ENCODE measurements around the gene EDN2. TPM values are rescaled to one million over a fixed set of nuclear protein-coding genes. Genes with fewer than 3 reads are reported as not detected.
A peak's percentile ranks its signal among the peaks of the same experiment; 100 is the strongest.

The EDN2 gene
- total RNA-seq, 1 experiment from 2014 or later, result 8.9 TPM

- in situ Hi-C loops (cut with HindIII; ENCODE audit: low pct_unique_long_range_greater_than_20kb, low sequenced_read_pairs), result no loop called here
- peak; percentile 66 for DNase-seq (ENCODE audit: low read depth)
Measured at GRCh38 chr1:41455479-41456332, 28.8 kb downstream of the EDN2 start.

DNA sequence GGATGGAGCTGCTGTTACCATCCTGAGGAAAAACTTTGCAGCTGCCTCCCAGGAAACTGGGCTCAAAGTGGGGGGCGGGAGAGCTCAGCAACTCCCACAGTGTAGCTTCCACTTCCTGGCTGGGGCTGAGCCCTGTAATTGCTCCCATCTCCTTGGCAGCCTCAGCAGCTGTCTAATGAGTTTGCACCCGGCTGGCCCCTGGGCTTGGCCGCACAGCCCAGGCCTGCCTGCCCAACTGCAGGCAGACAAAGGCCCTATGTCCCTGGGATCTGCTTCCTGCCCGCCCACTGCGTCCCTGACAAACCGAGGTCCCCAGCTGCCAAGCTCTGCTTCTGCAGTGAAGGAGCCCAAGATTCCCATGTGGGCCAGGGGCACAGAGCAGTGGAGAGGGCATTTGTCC, 30.1 kb downstream of the EDN2 start:
- in situ Hi-C loops (cut with HindIII; ENCODE audit: low pct_unique_long_range_greater_than_20kb, low sequenced_read_pairs), result no loop called here
- no peak for DNase-seq (ENCODE audit: low read depth)

- no peak for DNase-seq (ENCODE audit: low read depth)
- in situ Hi-C loops (cut with HindIII; ENCODE audit: low pct_unique_long_range_greater_than_20kb, low sequenced_read_pairs), result no loop called here
Measured at GRCh38 chr1:41452704-41453290, 31.7 kb downstream of the EDN2 start.

GRCh38 chr1:41450747-41451285, 33.7 kb downstream of the EDN2 start:
- DNase-seq (ENCODE audit: low read depth), result no peak
- in situ Hi-C loops (cut with HindIII; ENCODE audit: low pct_unique_long_range_greater_than_20kb, low sequenced_read_pairs), result no loop called here

- in situ Hi-C loops (cut with HindIII; ENCODE audit: low pct_unique_long_range_greater_than_20kb, low sequenced_read_pairs), result no loop called here
- DNase-seq (ENCODE audit: low read depth), result no peak
Measured at GRCh38 chr1:41449326-41449921, 35.1 kb downstream of the EDN2 start.

DNA sequence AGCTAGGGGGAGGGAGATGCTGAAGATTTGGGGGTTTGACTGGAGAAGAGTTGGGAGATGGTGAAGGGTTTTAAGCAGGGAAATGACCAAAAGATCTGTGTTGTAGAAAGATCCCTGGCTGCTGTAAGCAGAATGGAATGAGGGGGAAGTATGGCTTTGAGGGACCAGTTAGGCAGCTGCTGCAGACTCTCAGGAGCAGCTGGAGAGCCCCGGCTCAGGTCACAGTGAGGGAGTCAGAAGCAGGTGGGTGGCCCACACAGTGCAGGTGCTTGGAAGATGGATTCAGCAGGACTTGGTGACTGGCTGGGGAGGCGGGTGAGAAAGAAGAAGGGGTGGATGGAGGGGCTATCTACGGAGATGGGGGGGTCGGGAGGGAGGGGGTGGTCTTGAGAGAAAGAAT, 35.7 kb downstream of the EDN2 start:
- in situ Hi-C loops (cut with HindIII; ENCODE audit: low pct_unique_long_range_greater_than_20kb, low sequenced_read_pairs), result no loop called here
- DNase-seq (ENCODE audit: low read depth), result no peak

DNA sequence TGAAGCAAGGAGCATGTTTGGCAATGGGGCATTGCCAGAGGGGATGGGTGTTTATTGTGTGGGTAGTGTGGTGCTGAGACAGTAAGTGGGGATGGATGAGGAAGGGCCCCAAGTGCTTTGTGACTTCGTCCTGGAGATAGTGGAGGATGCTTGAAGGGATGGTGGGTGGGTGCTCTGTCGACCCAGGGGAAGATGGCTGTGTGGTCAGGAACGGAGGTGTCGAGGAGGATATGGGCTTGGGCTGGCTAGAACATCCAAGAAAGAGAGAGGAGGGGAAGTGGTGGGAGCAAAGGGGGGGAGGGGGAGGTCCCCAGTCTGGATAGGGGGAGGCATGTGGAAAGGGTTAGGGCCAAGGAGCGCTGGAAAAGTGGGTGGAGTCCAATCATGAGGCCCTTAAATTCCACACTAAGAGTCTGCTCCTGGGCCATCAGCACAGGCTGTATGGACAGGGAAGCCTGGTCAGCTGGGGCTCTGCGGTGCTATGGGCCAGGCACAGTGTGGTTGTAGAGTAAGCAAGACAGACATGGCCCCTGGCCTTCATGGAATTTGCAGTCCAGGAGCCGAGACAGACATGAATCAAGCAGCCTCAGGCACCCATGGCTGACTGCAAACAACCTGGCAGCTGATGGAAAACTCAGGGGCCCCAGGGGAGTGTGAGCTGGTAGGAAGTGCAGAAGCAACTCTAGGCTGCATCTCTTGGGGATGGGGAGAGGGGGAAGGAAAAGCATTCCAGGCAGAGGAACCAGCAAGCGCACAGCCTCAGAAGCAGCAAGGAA, 36.3 kb downstream of the EDN2 start:
- in situ Hi-C loops (cut with HindIII; ENCODE audit: low pct_unique_long_range_greater_than_20kb, low sequenced_read_pairs), result no loop called here
- no peak for DNase-seq (ENCODE audit: low read depth)

DNA sequence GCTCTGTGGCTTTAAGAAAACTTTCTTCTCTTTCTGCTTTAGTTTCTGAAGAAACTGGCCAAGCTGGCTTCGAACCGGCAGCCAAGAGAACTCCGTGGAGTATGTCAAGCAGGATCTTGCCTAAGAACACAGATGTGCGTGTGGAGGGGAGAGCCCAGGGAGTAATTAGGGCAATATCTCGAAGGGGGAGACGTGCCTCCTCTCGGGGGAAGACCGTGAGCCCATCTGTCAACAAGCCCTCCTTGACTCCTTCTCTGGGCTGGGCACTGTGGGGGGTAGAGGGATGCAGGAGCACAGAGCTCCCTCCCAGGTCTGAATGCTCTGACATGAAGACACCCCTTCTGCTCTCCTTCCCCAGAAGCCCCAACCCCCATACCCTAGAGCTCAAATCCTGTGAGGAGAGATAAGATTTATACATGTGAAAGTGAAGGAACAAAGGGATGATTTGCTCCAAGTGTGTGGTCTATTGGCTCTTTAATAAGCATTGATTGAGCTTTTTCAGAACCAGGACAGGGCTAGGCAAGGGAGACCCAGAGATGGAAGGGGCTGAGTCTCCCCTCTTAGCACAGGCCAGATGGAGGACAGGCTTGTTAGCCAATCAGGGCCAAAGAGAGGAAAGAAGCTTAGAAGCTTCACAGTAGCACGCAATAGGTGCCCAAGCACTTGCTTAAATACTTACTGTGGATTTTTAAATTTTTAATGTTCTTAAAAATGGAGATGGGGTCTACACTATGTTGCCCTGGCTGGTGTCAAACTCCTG, 37.5 kb downstream of the EDN2 start:
- in situ Hi-C loops (cut with HindIII; ENCODE audit: low pct_unique_long_range_greater_than_20kb, low sequenced_read_pairs), result no loop called here
- DNase-seq (ENCODE audit: low read depth), result no peak

GRCh38 chr1:41444785-41445184, 39.7 kb downstream of the EDN2 start:
- in situ Hi-C loops (cut with HindIII; ENCODE audit: low pct_unique_long_range_greater_than_20kb, low sequenced_read_pairs), result no loop called here
- no peak for DNase-seq (ENCODE audit: low read depth)

- DNase-seq (ENCODE audit: low read depth), result no peak
- in situ Hi-C loops (cut with HindIII; ENCODE audit: low pct_unique_long_range_greater_than_20kb, low sequenced_read_pairs), result no loop called here
Measured at GRCh38 chr1:41444246-41444645, 40.2 kb downstream of the EDN2 start.

DNA sequence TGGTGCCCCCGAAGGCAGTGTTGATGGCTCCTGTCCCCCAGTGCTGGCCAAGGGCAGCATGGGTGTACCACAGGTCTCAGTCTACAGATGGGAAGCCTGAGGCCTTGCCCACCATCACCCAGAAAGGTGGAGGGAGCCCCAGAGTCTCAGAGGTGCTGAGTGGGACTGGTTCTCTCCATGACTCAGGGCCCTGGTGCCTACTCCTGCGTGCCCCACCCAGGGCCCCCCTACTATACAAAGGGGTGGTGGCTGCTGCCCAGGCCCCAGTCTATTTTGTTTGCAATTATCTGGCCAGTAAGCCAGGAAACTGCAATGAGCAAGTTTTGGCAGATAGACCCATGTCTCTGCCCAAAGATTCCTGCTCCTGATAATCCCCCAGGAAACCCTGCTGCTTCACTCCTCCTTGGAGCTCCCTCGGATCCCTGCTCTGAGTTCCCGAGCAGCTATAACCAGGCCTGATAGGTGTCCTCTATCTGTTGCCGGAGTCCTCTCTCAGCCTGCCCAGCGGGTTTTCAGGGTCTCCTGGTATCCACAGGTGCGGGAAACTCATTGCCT, 41.7 kb downstream of the EDN2 start:
- in situ Hi-C loops (cut with HindIII; ENCODE audit: low pct_unique_long_range_greater_than_20kb, low sequenced_read_pairs), result no loop called here
- DNase-seq (ENCODE audit: low read depth), result no peak

DNA sequence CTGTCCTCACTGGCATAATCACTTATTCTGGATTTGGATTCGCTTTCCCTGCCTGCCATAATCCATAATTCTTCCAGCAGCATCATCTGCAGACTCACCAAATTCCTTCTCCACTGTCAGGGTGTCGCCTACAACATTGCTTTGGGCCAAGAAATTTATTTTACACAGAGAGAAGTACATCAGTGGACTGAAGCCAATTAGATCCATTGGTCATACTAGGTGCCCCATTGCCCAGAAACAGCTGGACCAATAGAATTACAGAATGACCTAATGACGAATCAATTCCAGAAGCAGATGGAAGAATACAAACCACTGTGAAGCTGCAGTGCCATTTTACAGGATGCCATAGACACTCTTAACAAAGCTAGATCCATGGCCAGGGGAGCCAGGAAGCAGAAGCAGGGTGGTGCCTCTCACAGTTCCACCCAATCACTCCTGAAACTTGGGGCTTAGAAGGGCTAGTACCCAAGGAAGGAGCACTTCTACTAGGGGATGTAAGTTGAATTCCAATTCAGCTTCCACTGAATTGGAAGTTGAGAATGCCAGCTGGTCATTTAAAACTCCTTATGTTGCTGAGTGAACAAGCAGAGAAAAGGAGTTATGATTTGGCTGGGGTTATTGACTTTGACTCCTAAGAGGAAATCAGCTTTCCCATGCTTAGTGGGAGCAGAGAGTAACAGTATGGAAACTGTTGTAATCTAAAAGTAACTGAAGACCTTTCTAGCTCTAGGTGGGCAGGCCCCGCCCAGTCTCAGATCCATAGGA, 44.0 kb downstream of the EDN2 start:
- no peak for DNase-seq (ENCODE audit: low read depth)
- in situ Hi-C loops (cut with HindIII; ENCODE audit: low pct_unique_long_range_greater_than_20kb, low sequenced_read_pairs), result no loop called here

DNA sequence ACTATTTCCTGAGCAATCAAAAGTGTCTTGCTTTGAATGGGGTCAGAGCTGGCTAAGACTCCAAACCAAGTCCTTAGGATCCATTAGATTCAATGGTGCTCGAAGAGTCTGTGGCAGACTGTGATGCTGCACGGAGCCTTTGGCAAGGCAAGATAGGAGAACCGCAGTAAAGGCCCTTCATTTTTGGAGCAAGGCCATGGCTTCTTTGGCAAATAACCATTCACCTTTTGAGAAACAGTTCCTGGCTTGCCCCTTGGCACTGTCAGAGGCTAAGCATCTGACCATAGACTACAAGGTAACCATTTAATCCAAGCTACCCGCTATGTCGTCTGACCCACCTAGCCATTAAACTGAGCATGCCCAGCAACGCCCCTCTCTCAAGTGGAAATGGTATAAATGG, 45.2 kb downstream of the EDN2 start:
- in situ Hi-C loops (cut with HindIII; ENCODE audit: low pct_unique_long_range_greater_than_20kb, low sequenced_read_pairs), result no loop called here
- no peak for DNase-seq (ENCODE audit: low read depth)

DNA sequence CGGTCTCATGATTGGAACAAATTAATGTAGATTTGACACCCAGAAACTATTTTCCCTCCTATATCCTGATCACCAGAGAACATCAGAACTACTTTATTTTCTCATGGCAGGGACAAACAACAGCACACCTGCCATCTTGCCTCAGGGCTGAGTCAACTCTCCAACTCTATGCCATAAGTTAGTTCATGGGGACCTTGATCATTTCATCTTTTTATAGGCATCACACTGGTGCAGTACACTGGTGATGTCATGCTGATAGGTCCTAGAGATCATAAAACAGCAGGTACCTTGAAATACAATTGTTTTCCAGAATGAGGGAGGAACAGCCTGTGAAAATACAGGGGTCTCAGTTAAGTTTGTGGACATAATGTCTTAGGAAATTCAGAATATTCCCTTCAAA, 45.8 kb downstream of the EDN2 start:
- no peak for DNase-seq (ENCODE audit: low read depth)
- in situ Hi-C loops (cut with HindIII; ENCODE audit: low pct_unique_long_range_greater_than_20kb, low sequenced_read_pairs), result no loop called here

DNA sequence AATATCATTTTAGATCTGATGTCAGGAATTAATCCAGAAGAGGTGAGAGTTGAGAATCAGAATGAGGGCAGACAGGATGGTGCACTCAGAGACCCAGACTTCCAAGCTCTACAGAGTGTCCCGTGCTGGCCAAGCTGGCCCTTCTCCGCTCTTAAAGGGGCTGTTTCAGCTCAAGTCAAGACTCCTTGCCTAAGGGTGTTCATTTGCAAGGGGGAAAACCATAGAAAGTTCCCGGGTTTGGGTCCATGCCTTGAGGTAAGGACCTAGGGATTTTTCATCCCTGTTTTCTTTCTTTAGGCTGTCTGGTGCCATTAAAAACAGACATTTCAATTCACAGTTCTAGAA, 47.5 kb downstream of the EDN2 start:
- in situ Hi-C loops (cut with HindIII; ENCODE audit: low pct_unique_long_range_greater_than_20kb, low sequenced_read_pairs), result no loop called here
- DNase-seq (ENCODE audit: low read depth), result no peak

GRCh38 chr1:41436281-41437010, 48.0 kb downstream of the EDN2 start:
- no peak for DNase-seq (ENCODE audit: low read depth)
- in situ Hi-C loops (cut with HindIII; ENCODE audit: low pct_unique_long_range_greater_than_20kb, low sequenced_read_pairs), result no loop called here
